Mucosa of descending colon (tissue), 3 donors: ENCODE data around the gene ZBTB17. TPM values are rescaled to one million over a fixed set of nuclear protein-coding genes. Genes with fewer than 3 reads are reported as not detected.

Source experiments
- ATAC-seq: fragments of 200-7000 bp; cut with Tn5 transposase; one replicate; pipeline ENCODE4 v1.9.1; 2020; ENCODE audit warnings: mild to moderate bottlenecking, moderate library complexity
- DNase-seq, 3 donors: peaks; one replicate each; pipeline ENCODE4 v3.0.0-alpha.2; 2020
- H3K36me3 ChIP-seq: fragments of 200-600 bp; one replicate; pipeline ENCODE4 v1.8.0; 2021; ENCODE audit warnings: low read depth, mild to moderate bottlenecking
- H3K4me1 ChIP-seq: fragments of 200-600 bp; one replicate; pipeline ENCODE4 v1.8.0; 2021; ENCODE audit warnings: low read depth, mild to moderate bottlenecking
- H3K4me3 ChIP-seq: fragments of 200-600 bp; one replicate; pipeline ENCODE4 v1.8.0; 2021; ENCODE audit warnings: mild to moderate bottlenecking
- H3K9me3 ChIP-seq: fragments of 200-600 bp; one replicate; pipeline ENCODE4 v1.8.0; 2021; ENCODE audit warnings: mild to moderate bottlenecking
- intact Hi-C, 2 donors: fragments of 100-400 bp; cut with DNase I in 1 of 2; cut with micrococcal nuclease in 1 of 2; formaldehyde crosslinking; loops; one replicate each; pipeline versions ENCODE4 v1.11.0 to v1.11.1; 2022; cut with DNase I, micrococcal nuclease
- total RNA-seq, 3 donors: library from RNA; stranded (reverse); fragmentation: NEBNext Ultra II Directional in 2 of 3; extraction: Animal tissue kit (Norgen Biotek cat#: 25700) in 2 of 3; gene quantifications; one replicate each; pipeline versions ENCODE4 v1.2.1 to v1.2.4, GENCODE V29; 2021 to 2023
- TF ChIP-seq, protein P1 (sequence below): fragments of 200-600 bp; IDR thresholded peaks from one replicate; pipeline ENCODE4 v1.8.0; 2022; ENCODE audit warnings: antibody characterized with exemption, mild to moderate bottlenecking
- donor health status: DM: no; HTN: no; CAD: no; lungs with moderate emphysema.
- donor health status: DM: no; HTN: no; CAD: no.
- donor health status: DM: no; HTN: yes; CAD: no.

ZBTB17 gene
- total RNA-seq, 3 donors from 2014 or later = 29.2 to 40.8 (median 34.6) TPM

- ATAC-seq (no peak), DNase-seq (no peak)
- TF ChIP-seq, protein P1, sequence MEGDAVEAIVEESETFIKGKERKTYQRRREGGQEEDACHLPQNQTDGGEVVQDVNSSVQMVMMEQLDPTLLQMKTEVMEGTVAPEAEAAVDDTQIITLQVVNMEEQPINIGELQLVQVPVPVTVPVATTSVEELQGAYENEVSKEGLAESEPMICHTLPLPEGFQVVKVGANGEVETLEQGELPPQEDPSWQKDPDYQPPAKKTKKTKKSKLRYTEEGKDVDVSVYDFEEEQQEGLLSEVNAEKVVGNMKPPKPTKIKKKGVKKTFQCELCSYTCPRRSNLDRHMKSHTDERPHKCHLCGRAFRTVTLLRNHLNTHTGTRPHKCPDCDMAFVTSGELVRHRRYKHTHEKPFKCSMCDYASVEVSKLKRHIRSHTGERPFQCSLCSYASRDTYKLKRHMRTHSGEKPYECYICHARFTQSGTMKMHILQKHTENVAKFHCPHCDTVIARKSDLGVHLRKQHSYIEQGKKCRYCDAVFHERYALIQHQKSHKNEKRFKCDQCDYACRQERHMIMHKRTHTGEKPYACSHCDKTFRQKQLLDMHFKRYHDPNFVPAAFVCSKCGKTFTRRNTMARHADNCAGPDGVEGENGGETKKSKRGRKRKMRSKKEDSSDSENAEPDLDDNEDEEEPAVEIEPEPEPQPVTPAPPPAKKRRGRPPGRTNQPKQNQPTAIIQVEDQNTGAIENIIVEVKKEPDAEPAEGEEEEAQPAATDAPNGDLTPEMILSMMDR = no peak
- H3K4me1 ChIP-seq = no peaks in the 10 kb centered on the region
- intact Hi-C loops = no loop called here
- H3K4me3 ChIP-seq = no peak overlapping the region
- peaks cover 11% of the 10 kb centered on the region for H3K36me3 ChIP-seq
- H3K9me3 ChIP-seq = no peaks in the 10 kb centered on the region
Observed at GRCh38 chr1:15945011-15945831, 30.7 kb downstream of the ZBTB17 start.

DNA sequence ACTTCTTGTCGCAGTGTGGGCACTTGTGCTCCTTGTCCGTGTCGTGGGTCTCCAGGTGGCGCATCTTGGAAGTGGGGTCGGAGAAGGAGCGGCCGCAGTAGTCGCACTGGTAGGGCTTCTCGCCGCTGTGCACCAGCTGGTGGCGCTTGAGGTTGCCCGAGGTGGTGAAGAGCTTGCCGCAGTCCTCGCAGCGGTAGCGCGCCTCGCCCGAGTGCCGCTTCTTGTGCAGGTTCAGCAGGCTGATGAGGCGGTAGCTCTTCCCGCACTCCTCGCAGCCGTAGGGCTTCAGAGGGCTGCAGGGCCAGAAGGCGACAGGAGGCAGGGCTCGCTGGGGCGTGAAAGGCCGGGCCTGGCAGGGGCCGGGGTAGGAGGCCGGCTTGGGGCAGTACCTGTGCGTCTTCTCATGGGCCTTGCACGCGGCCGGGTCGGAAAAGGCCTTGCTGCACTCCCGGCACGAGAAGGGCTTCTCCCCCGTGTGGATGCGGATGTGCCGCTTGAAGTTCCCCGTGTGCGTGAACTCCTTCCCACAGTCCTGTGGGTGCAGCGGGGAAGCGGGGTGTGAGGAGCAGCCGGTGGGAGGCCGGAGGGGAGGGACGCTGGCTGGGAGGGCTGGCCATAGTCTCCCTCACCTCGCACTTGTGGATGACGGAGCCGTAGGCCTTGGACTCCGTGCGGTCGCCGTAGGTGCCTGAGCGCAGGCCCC, 31.4 kb downstream of the ZBTB17 start:
- Histone ChIP-seq H3K4me1 (peaks cover under 1% of the 10 kb centered on the region), H3K9me3 (no peaks in the 10 kb centered on the region), H3K4me3 (no peak overlapping the region), H3K36me3 (peaks cover 11% of the 10 kb centered on the region)
- DNase-seq (no peak), ATAC-seq (no peak)
- intact Hi-C loops = no loop called here
- TF ChIP-seq, protein P1 = no peak

GRCh38 chr1:15943992-15944307, 32.0 kb downstream of the ZBTB17 start:
- ATAC-seq (no peak), DNase-seq (no peak)
- Histone ChIP-seq H3K9me3 (no peaks in the 10 kb centered on the region), H3K4me3 (no peak overlapping the region), H3K36me3 (peaks cover 11% of the 10 kb centered on the region), H3K4me1 (peaks cover 4% of the 10 kb centered on the region)
- TF ChIP-seq, protein P1 = no peak
- intact Hi-C loops = no loop called here

- Histone ChIP-seq H3K36me3 (peaks cover 11% of the 10 kb centered on the region), H3K9me3 (no peaks in the 10 kb centered on the region), H3K4me3 (no peak overlapping the region), H3K4me1 (peaks cover 4% of the 10 kb centered on the region)
- intact Hi-C loops = no loop called here
- DNase-seq = no peak
- TF ChIP-seq, protein P1 = no peak
- ATAC-seq = no peak
Observed at GRCh38 chr1:15943328-15943991, 32.4 kb downstream of the ZBTB17 start.

- H3K4me1 ChIP-seq = peaks cover 4% of the 10 kb centered on the region
- TF ChIP-seq, protein P1 = no peak
- ATAC-seq (no peak), DNase-seq (no peak)
- intact Hi-C loops = no loop called here
- no peaks in the 10 kb centered on the region for H3K9me3 ChIP-seq
- H3K4me3 ChIP-seq = no peak overlapping the region
- H3K36me3 ChIP-seq = peaks cover 11% of the 10 kb centered on the region
Observed at GRCh38 chr1:15942661-15943327, 33.1 kb downstream of the ZBTB17 start.
